ACC112 (cell line): ENCODE results near the gene PTGDS.

Experiments
- H2AFZ ChIP-seq: fragments of 200-600 bp; sonication (generic); one replicate; pipeline ENCODE4 v1.6.0; 2017; ENCODE audit warnings: antibody characterized with exemption, low read length; ENCODE audit not compliant: unreplicated experiment
- H3K27ac ChIP-seq: fragments of 200-600 bp; sonication (generic); 2 replicates; pipeline ENCODE4 v1.5.1; 2014; ENCODE audit warnings: low read depth, mild to moderate bottlenecking, antibody characterized with exemption, low read length, moderate library complexity
- H3K27me3 ChIP-seq: fragments of 200-600 bp; sonication (generic); 2 replicates; pipeline ENCODE4 v1.6.1; 2014; ENCODE audit warnings: mild to moderate bottlenecking, antibody characterized with exemption, low read length, moderate library complexity, mixed read lengths; ENCODE audit not compliant: insufficient read depth
- H3K36me3 ChIP-seq: fragments of 200-600 bp; sonication (generic); 2 replicates; pipeline ENCODE4 v1.6.1; 2016; ENCODE audit warnings: mild to moderate bottlenecking, antibody characterized with exemption, low read length, moderate library complexity, mixed read lengths; ENCODE audit not compliant: insufficient read depth
- H3K4me1 ChIP-seq: fragments of 200-600 bp; sonication (generic); one replicate; pipeline ENCODE4 v1.6.1; 2016; ENCODE audit warnings: low read length, mixed read lengths; ENCODE audit not compliant: insufficient read depth, unreplicated experiment, control insufficient read depth
- H3K4me3 ChIP-seq: fragments of 200-600 bp; sonication (generic); 2 replicates; pipeline ENCODE4 v1.5.1; 2014; ENCODE audit warnings: mild to moderate bottlenecking, low read depth, low read length
- H3K79me2 ChIP-seq: fragments of 200-600 bp; sonication (generic); one replicate; pipeline ENCODE4 v1.6.0; 2016; ENCODE audit warnings: low read length; ENCODE audit not compliant: control insufficient read depth, unreplicated experiment, insufficient read depth

The PTGDS gene

GRCh38 chr9:137020771-137021567 lies 43.7 kb downstream of the PTGDS start:
- Histone ChIP-seq H3K27me3 (no peaks in the 10 kb centered on the region), H2AFZ (no peak overlapping the region), H3K27ac (no peak overlapping the region), H3K79me2 (no peaks in the 10 kb centered on the region), H3K4me3 (no peak overlapping the region), H3K4me1 (no peaks in the 10 kb centered on the region), H3K36me3 (peaks cover 21% of the 10 kb centered on the region; the same call in 1 of the 2 replicates)

DNA sequence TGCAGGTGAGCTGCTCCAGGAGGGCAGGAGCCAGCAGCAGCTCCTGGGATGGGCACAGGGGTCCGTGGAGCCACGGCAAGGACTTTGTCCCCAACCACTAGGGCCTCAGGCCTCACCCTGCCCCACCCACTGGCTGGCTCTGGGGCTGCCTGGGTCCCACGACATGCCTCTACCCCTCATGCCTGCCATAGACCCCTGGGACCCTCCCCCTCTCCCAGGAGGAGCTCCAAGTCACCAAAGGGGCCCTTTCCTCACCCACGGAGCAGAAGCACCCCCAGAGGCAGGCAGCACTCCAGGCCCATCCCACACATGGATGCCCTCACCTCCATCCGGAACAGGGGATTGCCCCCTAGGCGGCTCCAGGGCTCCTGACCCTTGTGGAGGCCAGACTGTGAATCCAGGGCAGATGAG lies 44.3 kb downstream of the PTGDS start:
- H3K4me1 ChIP-seq, result no peaks in the 10 kb centered on the region
- no peak overlapping the region for H3K27ac ChIP-seq
- no peaks in the 10 kb centered on the region for H3K79me2 ChIP-seq

DNA sequence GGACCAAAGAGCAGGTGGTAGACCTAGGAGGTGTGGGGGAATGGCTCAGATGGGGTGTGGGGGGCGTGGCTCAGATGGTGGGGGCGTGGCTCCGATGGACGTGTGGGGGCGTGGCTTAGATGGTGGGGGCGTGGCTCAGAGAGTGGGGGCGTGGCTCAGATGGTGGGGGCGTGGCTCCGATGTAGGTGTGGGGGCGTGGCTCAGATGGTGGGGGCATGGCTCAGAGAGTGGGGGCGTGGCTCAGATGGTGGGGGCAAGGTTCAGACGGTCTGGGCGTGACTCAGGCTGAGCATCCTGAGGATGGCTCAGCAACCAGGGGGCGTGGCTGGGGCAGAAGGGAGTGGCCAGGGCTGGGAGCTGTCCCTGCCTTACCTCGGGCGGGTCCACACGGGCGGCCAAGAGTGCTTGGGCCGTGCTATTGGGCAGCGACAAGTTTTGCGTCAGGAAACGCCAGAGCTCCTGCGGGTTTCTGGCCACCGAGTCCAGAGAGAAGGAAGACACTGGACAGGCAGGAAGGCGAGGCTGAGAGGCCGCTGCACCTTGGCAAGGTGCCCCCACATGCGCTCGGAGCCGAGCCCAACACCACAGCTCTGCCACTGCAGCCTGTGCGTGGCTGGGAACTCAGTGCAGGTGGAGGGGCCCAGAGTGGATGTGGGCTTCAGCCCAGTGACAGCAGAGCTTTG lies 44.8 kb downstream of the PTGDS start:
- H3K4me3 ChIP-seq, result no peak overlapping the region

More for the DNA sequence above, 44.3 kb downstream of the PTGDS start:
- H3K36me3 ChIP-seq, result peaks cover 15% of the 10 kb centered on the region; the same call in 1 of the 2 replicates
- no peak overlapping the region for H3K4me3 ChIP-seq
- H3K27me3 ChIP-seq, result no peaks in the 10 kb centered on the region
- H2AFZ ChIP-seq, result no peak overlapping the region

GRCh38 chr9:137022662-137023008 lies 45.3 kb downstream of the PTGDS start:
- no peak overlapping the region for H3K4me3 ChIP-seq
- H3K27me3 ChIP-seq, result no peaks in the 10 kb centered on the region
- H3K4me1 ChIP-seq, result peaks cover 8% of the 10 kb centered on the region
- peaks cover 5% of the 10 kb centered on the region; the same call in 1 of the 2 replicates for H3K36me3 ChIP-seq
- H2AFZ ChIP-seq, result no peak overlapping the region
- no peak overlapping the region for H3K27ac ChIP-seq
- H3K79me2 ChIP-seq, result no peaks in the 10 kb centered on the region

More for the DNA sequence above, 44.8 kb downstream of the PTGDS start:
- no peak overlapping the region for H2AFZ ChIP-seq
- no peaks in the 10 kb centered on the region for H3K79me2 ChIP-seq
- peaks cover 10% of the 10 kb centered on the region; the same call in 1 of the 2 replicates for H3K36me3 ChIP-seq
- no peaks in the 10 kb centered on the region for H3K27me3 ChIP-seq
- no peak overlapping the region for H3K27ac ChIP-seq
- H3K4me1 ChIP-seq, result peaks cover 4% of the 10 kb centered on the region

- Histone ChIP-seq H3K79me2 (no peaks in the 10 kb centered on the region), H3K27ac (no peak overlapping the region), H3K36me3 (no peaks in the 10 kb centered on the region; the same call in 1 of the 2 replicates), H3K4me1 (peaks cover 8% of the 10 kb centered on the region), H3K27me3 (no peaks in the 10 kb centered on the region), H2AFZ (no peak overlapping the region), H3K4me3 (no peak overlapping the region)
These were observed 45.9 kb downstream of the PTGDS start for GRCh38 chr9:137023157-137023556.

DNA sequence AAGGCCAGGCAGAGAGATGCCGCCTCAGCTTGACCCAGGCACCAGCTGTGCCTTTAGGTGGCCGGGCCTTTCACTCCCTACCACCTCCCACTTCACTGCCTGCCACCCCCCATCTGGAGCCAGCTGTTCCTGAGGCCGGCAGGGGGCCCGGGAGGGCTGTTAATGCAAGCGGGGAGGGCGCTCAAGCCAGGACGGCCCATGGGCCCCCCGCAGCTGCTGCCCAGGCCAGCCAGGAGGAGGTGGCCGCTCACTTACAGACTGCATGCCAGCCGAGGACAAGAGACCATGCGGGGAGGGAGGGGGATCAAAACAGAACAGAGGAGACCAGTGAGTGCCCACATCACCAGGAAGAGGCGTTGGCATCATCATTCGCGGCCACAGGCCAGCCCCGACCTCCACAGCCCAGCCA lies 46.3 kb downstream of the PTGDS start:
- H3K27ac ChIP-seq, result no peak overlapping the region
- no peaks in the 10 kb centered on the region for H3K27me3 ChIP-seq
- H3K36me3 ChIP-seq, result no peaks in the 10 kb centered on the region; the same call in 1 of the 2 replicates
- H3K4me1 ChIP-seq, result peaks cover 8% of the 10 kb centered on the region
- H2AFZ ChIP-seq, result no peak overlapping the region
- no peak overlapping the region for H3K4me3 ChIP-seq
- no peaks in the 10 kb centered on the region for H3K79me2 ChIP-seq

- no peaks in the 10 kb centered on the region for H3K79me2 ChIP-seq
- no peaks in the 10 kb centered on the region; the same call in 1 of the 2 replicates for H3K36me3 ChIP-seq
- H3K27ac ChIP-seq, result no peak overlapping the region
- peaks cover 8% of the 10 kb centered on the region for H3K4me1 ChIP-seq
- H3K27me3 ChIP-seq, result no peaks in the 10 kb centered on the region
- no peak overlapping the region for H2AFZ ChIP-seq
- no peak overlapping the region for H3K4me3 ChIP-seq
These were observed 48.2 kb downstream of the PTGDS start for GRCh38 chr9:137025517-137025966.

DNA sequence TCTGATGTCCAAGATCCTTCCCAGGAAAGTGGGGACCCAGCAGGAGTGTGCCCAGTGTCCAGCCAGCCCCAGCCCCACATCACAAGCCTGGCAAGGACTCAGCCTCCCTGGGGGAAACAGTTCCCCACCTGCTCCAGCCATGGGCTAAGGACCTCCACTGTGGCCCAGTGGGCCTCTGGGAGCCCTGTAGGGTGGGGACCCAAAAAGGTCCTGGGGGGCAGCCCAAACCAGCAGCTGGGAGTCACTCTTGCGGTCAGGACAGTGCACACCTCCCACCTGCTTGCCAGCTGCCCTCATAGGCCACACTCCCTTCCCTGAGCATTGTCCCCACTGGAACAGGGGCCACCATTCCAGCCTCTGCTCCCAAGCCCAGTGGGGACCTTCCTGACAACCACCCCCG lies 49.1 kb downstream of the PTGDS start:
- no peak overlapping the region for H2AFZ ChIP-seq
- H3K4me1 ChIP-seq, result peaks cover 8% of the 10 kb centered on the region
- no peaks in the 10 kb centered on the region for H3K79me2 ChIP-seq
- H3K27ac ChIP-seq, result no peak overlapping the region
- H3K4me3 ChIP-seq, result no peak overlapping the region
- H3K36me3 ChIP-seq, result no peaks in the 10 kb centered on the region; the same call in 1 of the 2 replicates
- no peaks in the 10 kb centered on the region for H3K27me3 ChIP-seq

DNA sequence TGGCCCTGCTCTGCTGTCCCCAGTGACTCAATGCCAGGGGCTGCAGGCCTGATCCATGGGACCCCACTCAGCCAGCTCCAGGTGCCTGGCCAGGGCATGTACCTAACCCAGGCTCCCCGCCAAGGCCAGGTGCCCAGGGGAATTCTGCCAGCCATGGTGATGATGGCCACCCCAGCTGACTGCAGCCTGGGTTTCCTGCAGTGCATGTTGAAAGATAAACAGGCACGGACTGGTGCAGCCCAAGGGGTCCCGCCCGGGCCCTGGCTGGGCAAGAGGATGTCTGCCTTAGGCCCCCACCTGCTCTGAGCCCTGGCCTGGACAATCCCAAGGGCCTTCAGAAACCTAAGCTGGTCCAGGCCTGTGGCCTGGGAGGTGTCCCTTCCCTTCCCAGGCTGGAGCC lies 49.5 kb downstream of the PTGDS start:
- Histone ChIP-seq H3K79me2 (no peaks in the 10 kb centered on the region), H2AFZ (no peak overlapping the region), H3K4me1 (peaks cover 8% of the 10 kb centered on the region), H3K27ac (no peak overlapping the region), H3K27me3 (no peaks in the 10 kb centered on the region), H3K36me3 (no peaks in the 10 kb centered on the region; the same call in 1 of the 2 replicates), H3K4me3 (peak overlapping the region; percentile 77)

DNA sequence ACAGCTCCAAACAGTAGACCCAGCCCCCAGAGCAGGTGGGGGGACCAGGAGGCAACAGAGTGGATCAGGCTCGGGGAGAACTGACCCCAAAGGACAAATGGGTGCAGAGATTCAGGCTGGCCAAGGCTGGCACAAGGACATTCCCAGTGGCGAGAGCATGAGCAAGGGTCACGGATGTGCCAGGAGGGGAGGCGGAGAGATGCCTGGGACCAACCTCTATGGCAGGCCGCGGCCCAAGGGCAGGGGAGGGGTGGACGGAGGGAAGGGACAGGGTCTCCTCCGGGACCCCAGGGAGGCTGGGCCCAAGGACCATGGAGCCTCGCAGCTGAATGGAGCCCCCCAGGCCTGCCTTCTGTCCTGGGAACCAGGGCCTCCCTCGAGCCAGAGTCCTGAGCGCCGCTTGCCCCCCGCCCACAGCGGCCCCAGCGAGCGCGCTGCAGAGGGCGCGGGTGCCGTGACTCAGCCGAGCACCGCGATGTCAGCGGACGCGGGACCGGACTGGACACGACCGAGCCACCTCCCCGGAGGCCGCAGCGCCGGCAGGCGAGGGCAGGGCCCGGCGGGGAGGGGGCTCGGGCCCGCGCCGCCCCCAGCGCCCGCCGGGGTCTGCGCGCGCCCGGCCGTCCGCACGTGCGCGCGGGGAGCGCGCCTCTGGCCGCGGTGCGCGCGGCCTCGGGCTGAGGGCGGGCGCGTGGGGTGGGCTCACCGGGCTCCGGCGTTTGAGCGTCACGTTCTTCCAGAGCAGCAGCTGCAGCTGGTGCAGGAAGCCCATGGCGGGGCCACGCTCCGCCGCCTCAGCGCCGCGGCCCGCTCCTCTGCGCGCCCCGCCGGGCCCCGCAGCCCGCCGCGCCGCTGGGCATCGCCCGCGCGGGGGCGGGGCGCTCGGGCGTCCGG lies 50.3 kb downstream of the PTGDS start, which contains the start of gene ABCA2:
Gene ABCA2 (minus strand): TSS at position 869 of the 894 bp plus-strand sequence. CDS start 97 bp downstream, at position 772.
- Histone ChIP-seq H3K4me1 (peaks cover 8% of the 10 kb centered on the region), H2AFZ (peak within 1 kb of the TSS; percentile 78), H3K27me3 (no peaks in the 10 kb centered on the region), H3K79me2 (no peaks in the 10 kb centered on the region), H3K36me3 (no peaks in the 10 kb centered on the region), H3K27ac (no peak within 1 kb of the TSS), H3K4me3 (peak within 1 kb of the TSS; percentile 77)
